GM12892 (cell line): ENCODE data around the gene ADAMTS3.

Experiments
- POLR2A ChIP-seq: IDR thresholded peaks from 2 replicates; pipeline ENCODE4 v1.6.1; 2011; ENCODE audit warnings: low read depth, low read length, control low read depth
- POLR2AphosphoS5 ChIP-seq: IDR thresholded peaks from 2 replicates; pipeline ENCODE4 v1.6.1; 2011; ENCODE audit warnings: low read depth, low read length, control low read depth

DNA sequence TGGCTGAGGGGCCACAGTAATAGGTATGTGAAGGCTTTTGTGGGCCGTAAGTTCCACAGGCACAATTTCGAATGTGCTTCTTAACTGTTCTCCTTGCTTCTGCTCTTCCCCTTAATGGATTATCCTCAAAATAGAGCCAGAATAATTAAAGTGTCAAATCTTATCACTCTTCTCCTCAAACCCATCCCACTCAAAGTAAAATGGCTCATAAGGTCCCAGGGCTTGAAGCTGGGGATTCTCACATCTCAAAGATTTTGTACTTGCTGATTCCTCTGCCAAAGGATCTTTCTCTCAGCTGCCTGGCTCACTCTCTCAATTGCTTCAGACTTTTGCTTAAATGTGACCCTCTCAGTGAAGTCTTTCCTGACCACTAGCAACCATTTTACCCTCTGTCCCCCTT lies 16.6 kb downstream of the ADAMTS3 start:
- TF ChIP-seq POLR2A (no peak), POLR2AphosphoS5 (no peak)
